ENCODE data around the gene CDK16.

The CDK16 gene

GRCh38 chrX:47209508-47210238 is 8.8 kb upstream of the CDK16 start:
- FAIRE-seq = no peak

- no peak for FAIRE-seq
These were observed 7.6 kb upstream of the CDK16 start for GRCh38 chrX:47210661-47211425.

GRCh38 chrX:47212381-47213293 is 5.8 kb upstream of the CDK16 start:
- no peak for FAIRE-seq

- FAIRE-seq = no peak
These were observed 3.9 kb upstream of the CDK16 start for GRCh38 chrX:47214435-47215077.

GRCh38 chrX:47215291-47215900 is 3.1 kb upstream of the CDK16 start:
- FAIRE-seq = no peak

- FAIRE-seq = no peak
These were observed 2.0 kb upstream of the CDK16 start for GRCh38 chrX:47216393-47216925.

- no peak for FAIRE-seq
These were observed 1.2 kb upstream of the CDK16 start for GRCh38 chrX:47217121-47217851.

GRCh38 chrX:47217852-47218279 is 615 bp upstream of the CDK16 start:
- FAIRE-seq = peak; percentile 99

- no peak for FAIRE-seq
These were observed 687 bp downstream of the CDK16 start for GRCh38 chrX:47218920-47219815.

GRCh38 chrX:47221756-47222155 is 3.3 kb downstream of the CDK16 start:
- FAIRE-seq = no peak

- FAIRE-seq = no peak
These were observed 4.4 kb downstream of the CDK16 start for GRCh38 chrX:47222751-47223350.

- FAIRE-seq = no peak
These were observed 5.2 kb downstream of the CDK16 start for GRCh38 chrX:47223476-47224250.

GRCh38 chrX:47224266-47224895 is 5.9 kb downstream of the CDK16 start:
- no peak for FAIRE-seq

- no peak for FAIRE-seq
These were observed 6.4 kb downstream of the CDK16 start for GRCh38 chrX:47224896-47225290.

- FAIRE-seq = no peak
These were observed 7.6 kb downstream of the CDK16 start for GRCh38 chrX:47226071-47226470.

- no peak for FAIRE-seq
These were observed 8.3 kb downstream of the CDK16 start for GRCh38 chrX:47226531-47227333.

- FAIRE-seq = no peak
These were observed 8.8 kb downstream of the CDK16 start for GRCh38 chrX:47227334-47227583.
